ENCODE measurements around the gene TEX29.

Gene TEX29

GRCh38 chr13:111317571-111318345 is 2.7 kb upstream of the TEX29 start:
- DNase-seq (ENCODE audit: low spot score): no peak
- no peak for TF ChIP-seq CTCF (IDR thresholded peaks at IDR 0.05; ENCODE audit: poor library complexity, severe bottlenecking)
- H3K27ac ChIP-seq (ENCODE audit: poor library complexity, severe bottlenecking): no peak overlapping the region
- no peaks in the 10 kb centered on the region for H3K27me3 ChIP-seq (ENCODE audit: insufficient read depth, poor library complexity, severe bottlenecking)
- no peak for ATAC-seq (ENCODE audit: low read depth)
- H3K9me3 ChIP-seq (ENCODE audit: severe bottlenecking): no peaks in the 10 kb centered on the region
- H3K36me3 ChIP-seq (ENCODE audit: low read depth): no peaks in the 10 kb centered on the region
- no peaks in the 10 kb centered on the region for H3K4me1 ChIP-seq (ENCODE audit: insufficient read depth, poor library complexity, severe bottlenecking)
- no peak overlapping the region for H3K4me3 ChIP-seq (ENCODE audit: severe bottlenecking)

- no peak for DNase-seq (ENCODE audit: low spot score)
- Histone ChIP-seq H3K27me3 (ENCODE audit: insufficient read depth, poor library complexity, severe bottlenecking) (no peaks in the 10 kb centered on the region), H3K27ac (ENCODE audit: poor library complexity, severe bottlenecking) (no peak overlapping the region), H3K4me3 (ENCODE audit: severe bottlenecking) (no peak overlapping the region), H3K36me3 (ENCODE audit: low read depth) (no peaks in the 10 kb centered on the region), H3K9me3 (ENCODE audit: severe bottlenecking) (no peaks in the 10 kb centered on the region), H3K4me1 (ENCODE audit: insufficient read depth, poor library complexity, severe bottlenecking) (no peaks in the 10 kb centered on the region)
- no peak for TF ChIP-seq CTCF (IDR thresholded peaks at IDR 0.05; ENCODE audit: poor library complexity, severe bottlenecking)
- no peak for ATAC-seq (ENCODE audit: low read depth)
Observed at GRCh38 chr13:111318386-111318785, 2.1 kb upstream of the TEX29 start.

- Histone ChIP-seq H3K9me3 (ENCODE audit: severe bottlenecking) (no peaks in the 10 kb centered on the region), H3K27me3 (ENCODE audit: insufficient read depth, poor library complexity, severe bottlenecking) (no peaks in the 10 kb centered on the region), H3K36me3 (ENCODE audit: low read depth) (no peaks in the 10 kb centered on the region), H3K4me1 (ENCODE audit: insufficient read depth, poor library complexity, severe bottlenecking) (no peaks in the 10 kb centered on the region), H3K4me3 (ENCODE audit: severe bottlenecking) (no peak overlapping the region), H3K27ac (ENCODE audit: poor library complexity, severe bottlenecking) (no peak overlapping the region)
- TF ChIP-seq CTCF (IDR thresholded peaks at IDR 0.05; ENCODE audit: poor library complexity, severe bottlenecking): no peak
- ATAC-seq (ENCODE audit: low read depth): no peak
- no peak for DNase-seq (ENCODE audit: low spot score)
Observed at GRCh38 chr13:111319521-111319920, 921 bp upstream of the TEX29 start.

- Histone ChIP-seq H3K27ac (ENCODE audit: poor library complexity, severe bottlenecking) (no peak overlapping the region), H3K36me3 (ENCODE audit: low read depth) (no peaks in the 10 kb centered on the region), H3K4me3 (ENCODE audit: severe bottlenecking) (no peak overlapping the region), H3K9me3 (ENCODE audit: severe bottlenecking) (no peaks in the 10 kb centered on the region), H3K27me3 (ENCODE audit: insufficient read depth, poor library complexity, severe bottlenecking) (no peaks in the 10 kb centered on the region), H3K4me1 (ENCODE audit: insufficient read depth, poor library complexity, severe bottlenecking) (no peaks in the 10 kb centered on the region)
- ATAC-seq (ENCODE audit: low read depth) (no peak), DNase-seq (ENCODE audit: low spot score) (no peak)
- no peak for TF ChIP-seq CTCF (IDR thresholded peaks at IDR 0.05; ENCODE audit: poor library complexity, severe bottlenecking)
Observed at GRCh38 chr13:111322001-111322915, 1.8 kb downstream of the TEX29 start.
